HEK293 (cell line): ENCODE data around the gene SEMA4D.

Experiments used
- CTCF ChIA-PET: fragments of 350-600 bp; formaldehyde crosslinking; extraction: SDS; loops from one replicate; lab custom pipeline; 2021; ENCODE audit warnings: antibody characterized with exemption; lab: Yijun Ruan, JAX
- POLR2A ChIA-PET: fragments of 300-600 bp; formaldehyde crosslinking; extraction: SDS; loops from one replicate; lab custom pipeline; 2020; ENCODE audit warnings: antibody characterized with exemption, inconsistent platforms; lab: Yijun Ruan, JAX
- H3K27ac ChIP-seq: fragments of 200-500 bp; sonication (Bioruptor generic); 2 replicates; pipeline ENCODE4 v1.5.1; 2014; ENCODE audit warnings: low read depth, low read length, control low read depth, inconsistent platforms; ENCODE audit errors: extremely low read depth
- H3K36me3 ChIP-seq, 2 experiments: fragments of 200-500 bp in 1 of 2; sonication (Bioruptor generic) in 1 of 2; 1 replicate in 1 of 2; 2 replicates in 1 of 2; pipeline ENCODE4 v1.5.1; 2014 to 2017; ENCODE audit warnings: inconsistent platforms in 2 of 2, low read length in 2 of 2; ENCODE audit not compliant: control insufficient read depth in 2 of 2, insufficient read depth in 1 of 2
- H3K4me1 ChIP-seq: fragments of 200-500 bp; sonication (Bioruptor generic); 2 replicates; pipeline ENCODE4 v1.5.1; 2014; ENCODE audit warnings: mild to moderate bottlenecking, low read length, inconsistent platforms; ENCODE audit not compliant: control insufficient read depth, insufficient read depth
- H3K4me3 ChIP-seq: 2 replicates; pipeline ENCODE4 v1.5.1; 2011; ENCODE audit warnings: low read depth, mild to moderate bottlenecking, control low read depth, low read length, moderate library complexity
- H3K9me3 ChIP-seq: fragments of 200-500 bp; sonication (Bioruptor generic); 2 replicates; pipeline ENCODE4 v1.5.1; 2014; ENCODE audit warnings: low read depth, low read length, inconsistent platforms; ENCODE audit not compliant: control insufficient read depth, insufficient read depth
- FEZF1 ChIP-seq: fragments of 450-650 bp; formaldehyde crosslinking; IDR thresholded peaks from 2 replicates; pipeline ENCODE4 v1.5.1; 2016; ENCODE audit warnings: missing biosample characterization, missing genetic modification characterization
- GLIS1 ChIP-seq: fragments of 450-650 bp; formaldehyde crosslinking; IDR thresholded peaks from 2 replicates; pipeline ENCODE4 v1.5.1; 2016; ENCODE audit warnings: missing biosample characterization, missing genetic modification characterization
- GLIS2 ChIP-seq: fragments of 450-650 bp; formaldehyde crosslinking; IDR thresholded peaks from 2 replicates; pipeline ENCODE4 v1.5.1; 2016; ENCODE audit warnings: missing biosample characterization, missing genetic modification characterization
- HOXA7 ChIP-seq: sonication (generic); formaldehyde crosslinking; IDR thresholded peaks from 2 replicates; pipeline ENCODE4 v1.8.1; 2022; ENCODE audit warnings: missing genetic modification reagents, borderline replicate concordance
- MEIS1 ChIP-seq: sonication (generic); formaldehyde crosslinking; IDR thresholded peaks from 2 replicates; pipeline ENCODE4 v1.8.1; 2022; ENCODE audit warnings: missing genetic modification reagents, mild to moderate bottlenecking, borderline replicate concordance
- OSR2 ChIP-seq: fragments of 450-650 bp; formaldehyde crosslinking; IDR thresholded peaks from 2 replicates; pipeline ENCODE4 v1.5.1; 2016; ENCODE audit warnings: missing biosample characterization, missing genetic modification characterization
- SCRT1 ChIP-seq: fragments of 450-650 bp; formaldehyde crosslinking; IDR thresholded peaks from 2 replicates; pipeline ENCODE4 v1.5.1; 2016; ENCODE audit warnings: missing biosample characterization, missing genetic modification characterization, borderline replicate concordance
- SCRT2 ChIP-seq: fragments of 450-650 bp; formaldehyde crosslinking; IDR thresholded peaks from 2 replicates; pipeline ENCODE4 v1.5.1; 2016; ENCODE audit warnings: missing biosample characterization, missing genetic modification characterization
- ZBTB26 ChIP-seq: fragments of 450-650 bp; formaldehyde crosslinking; optimal IDR thresholded peaks from 2 replicates; pipeline ENCODE3; 2016; ENCODE audit warnings: missing biosample characterization, mild to moderate bottlenecking, missing genetic modification characterization
- ZFHX2 ChIP-seq: fragments of 450-650 bp; formaldehyde crosslinking; conservative IDR thresholded peaks from 2 replicates; pipeline ENCODE4 v1.5.1; 2016; ENCODE audit warnings: missing biosample characterization, missing genetic modification characterization
- ZIC2 ChIP-seq: fragments of 450-650 bp; formaldehyde crosslinking; IDR thresholded peaks from 2 replicates; pipeline ENCODE4 v1.5.1; 2016; ENCODE audit warnings: missing biosample characterization, missing genetic modification characterization
- ZNF19 ChIP-seq: fragments of 450-650 bp; formaldehyde crosslinking; IDR thresholded peaks from 2 replicates; pipeline ENCODE4; 2016; ENCODE audit warnings: missing biosample characterization, missing genetic modification characterization, low read depth
- ZNF280D ChIP-seq: fragments of 450-650 bp; formaldehyde crosslinking; IDR thresholded peaks from 2 replicates; pipeline ENCODE4 v1.5.1; 2016; ENCODE audit warnings: missing biosample characterization, missing genetic modification characterization
- ZNF335 ChIP-seq: fragments of 450-650 bp; formaldehyde crosslinking; conservative IDR thresholded peaks from 2 replicates; pipeline ENCODE4 v1.5.1; 2016; ENCODE audit warnings: missing biosample characterization, missing genetic modification characterization
- ZNF341 ChIP-seq: fragments of 450-650 bp; formaldehyde crosslinking; IDR thresholded peaks from 2 replicates; pipeline ENCODE4; 2016; ENCODE audit warnings: low read depth, missing biosample characterization, missing genetic modification characterization
- ZNF423 ChIP-seq: fragments of 450-650 bp; formaldehyde crosslinking; IDR thresholded peaks from 2 replicates; pipeline ENCODE4 v1.5.1; 2016; ENCODE audit warnings: missing biosample characterization, missing genetic modification characterization
- ZNF596 ChIP-seq: fragments of 450-650 bp; IDR thresholded peaks from 2 replicates; pipeline ENCODE4 v1.5.0; 2018; ENCODE audit warnings: missing biosample characterization, mild to moderate bottlenecking, missing genetic modification characterization, moderate library complexity
- ZNF654 ChIP-seq: fragments of 450-650 bp; formaldehyde crosslinking; IDR thresholded peaks from 2 replicates; pipeline ENCODE4 v1.5.1; 2016; ENCODE audit warnings: low read depth, missing biosample characterization, missing genetic modification characterization
- ZNF692 ChIP-seq: fragments of 450-650 bp; formaldehyde crosslinking; IDR thresholded peaks from 2 replicates; pipeline ENCODE4 v1.5.1; 2016; ENCODE audit warnings: missing biosample characterization, missing genetic modification characterization
- ZNF747 ChIP-seq: fragments of 450-650 bp; formaldehyde crosslinking; IDR thresholded peaks from 2 replicates; pipeline ENCODE4 v1.5.1; 2016; ENCODE audit warnings: missing biosample characterization, missing genetic modification characterization
- TF ChIP-seq, protein P1 (sequence below): fragments of 450-650 bp; formaldehyde crosslinking; IDR thresholded peaks from 2 replicates; pipeline ENCODE4 v1.5.1; 2016; ENCODE audit warnings: missing biosample characterization, missing genetic modification characterization

SEMA4D gene

GRCh38 chr9:89497257-89497963 is 503 bp downstream of the SEMA4D start (continued):
- TF ChIP-seq ZNF280D (no peak), ZNF654 (tag by site-specific recombination) (no peak), HOXA7 (no peak), ZNF19 (no peak), OSR2 (no peak), ZBTB26 (tag by site-specific recombination) (peak; percentile 53)

GRCh38 chr9:89496645-89497256 is 1.2 kb downstream of the SEMA4D start:
- POLR2A ChIA-PET = no interaction called here
- TF ChIP-seq SCRT2 (tag by site-specific recombination) = peak; percentile 92
- TF ChIP-seq SCRT1 (tag by site-specific recombination) = peak; percentile 72
- peak; percentile 24; the same call in 1 of the 2 replicates for TF ChIP-seq GLIS1 (tag by site-specific recombination)
- TF ChIP-seq ZNF747 (tag by site-specific recombination) = no peak
- 0 out of 2 replicates have a peak, but pooled peaks have one; percentile 27 for TF ChIP-seq ZNF335 (tag by site-specific recombination)
- no peak for TF ChIP-seq MEIS1 (CRISPR knock-in tag)
- 0 out of 2 replicates have a peak, but pooled peaks have one; percentile 28 for TF ChIP-seq ZFHX2 (tag by site-specific recombination)
- no peaks in the 10 kb centered on the region for H3K9me3 ChIP-seq
- CTCF ChIA-PET = interaction anchor here (0.6 to 1.0 kb wide), 2 partner anchors 33 to 68 kb away, joined by 3 read pairs; no protein-coding TSS in a partner anchor
- peak overlapping the region; percentile 53; the same call in 1 of the 2 replicates for H3K27ac ChIP-seq
- H3K36me3 ChIP-seq = no peaks in the 10 kb centered on the region
- H3K4me1 ChIP-seq = peaks cover 2% of the 10 kb centered on the region; the same call in 1 of the 2 replicates
- H3K4me3 ChIP-seq = peak overlapping the region; percentile 68

DNA sequence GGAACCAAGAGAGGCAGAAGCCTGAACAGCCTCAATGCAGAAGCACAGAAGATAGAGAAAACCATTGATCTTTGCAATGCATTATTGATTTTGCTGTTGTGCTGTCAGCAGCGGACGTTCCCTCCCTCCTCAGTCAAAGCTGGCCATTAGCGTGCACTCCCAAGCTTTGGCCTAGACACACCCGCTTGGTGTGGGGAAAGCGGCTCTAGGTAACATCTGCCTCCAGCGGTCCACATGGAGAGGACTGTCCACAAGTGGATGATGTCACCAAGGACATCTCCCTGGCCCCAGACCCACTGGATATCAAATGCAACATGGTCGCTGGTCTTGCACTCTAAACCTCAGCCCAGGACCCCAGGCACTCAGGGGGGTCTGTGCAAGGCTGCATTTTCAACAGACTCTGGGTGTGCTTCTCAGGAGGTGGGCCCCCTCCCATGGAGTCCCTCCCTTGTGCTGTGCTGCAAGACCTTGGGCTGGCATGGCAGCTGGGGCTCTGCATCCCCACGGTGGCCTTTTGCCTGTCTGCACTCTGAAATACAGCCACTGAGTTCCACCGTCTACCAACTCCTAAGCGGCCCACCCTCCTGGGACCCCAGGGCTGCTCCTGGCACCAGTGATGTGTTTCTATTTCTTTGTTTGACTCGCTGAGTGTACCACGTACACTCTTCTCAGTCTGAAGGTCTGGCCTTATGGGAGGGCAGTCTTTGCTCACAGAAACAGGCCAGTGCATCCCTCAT is 1.9 kb downstream of the SEMA4D start:
- TF ChIP-seq ZNF423 = no peak
- 0 out of 2 replicates have a peak, but pooled peaks have one; percentile 8 for TF ChIP-seq ZNF341 (tag by site-specific recombination)
- TF ChIP-seq SCRT2 (tag by site-specific recombination) = 0 out of 2 replicates have a peak, but pooled peaks have one; percentile 25
- peak; percentile 29; the same call in 1 of the 2 replicates for TF ChIP-seq GLIS2
- TF ChIP-seq ZNF596 (tag by site-specific recombination) = no peak
- TF ChIP-seq GLIS1 (tag by site-specific recombination) = peak; percentile 69
- TF ChIP-seq FEZF1 (tag by site-specific recombination) = no peak
- TF ChIP-seq, protein P1, sequence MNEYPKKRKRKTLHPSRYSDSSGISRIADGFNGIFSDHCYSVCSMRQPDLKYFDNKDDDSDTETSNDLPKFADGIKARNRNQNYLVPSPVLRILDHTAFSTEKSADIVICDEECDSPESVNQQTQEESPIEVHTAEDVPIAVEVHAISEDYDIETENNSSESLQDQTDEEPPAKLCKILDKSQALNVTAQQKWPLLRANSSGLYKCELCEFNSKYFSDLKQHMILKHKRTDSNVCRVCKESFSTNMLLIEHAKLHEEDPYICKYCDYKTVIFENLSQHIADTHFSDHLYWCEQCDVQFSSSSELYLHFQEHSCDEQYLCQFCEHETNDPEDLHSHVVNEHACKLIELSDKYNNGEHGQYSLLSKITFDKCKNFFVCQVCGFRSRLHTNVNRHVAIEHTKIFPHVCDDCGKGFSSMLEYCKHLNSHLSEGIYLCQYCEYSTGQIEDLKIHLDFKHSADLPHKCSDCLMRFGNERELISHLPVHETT (tag by site-specific recombination) = no peak
- TF ChIP-seq ZIC2 (tag by site-specific recombination) = peak; percentile 69
- TF ChIP-seq ZNF692 = 0 out of 2 replicates have a peak, but pooled peaks have one; percentile 39
- TF ChIP-seq, all 188 proteins: peak for 6

More for the DNA sequence above, 1.9 kb downstream of the SEMA4D start:
- Histone ChIP-seq H3K27ac (no peak overlapping the region), H3K4me1 (peaks cover 2% of the 10 kb centered on the region; the same call in 1 of the 2 replicates), H3K4me3 (no peak overlapping the region), H3K9me3 (no peaks in the 10 kb centered on the region), H3K36me3 (no peaks in the 10 kb centered on the region)
- POLR2A ChIA-PET = no interaction called here
- CTCF ChIA-PET = interaction anchor here (1.0 kb wide), 1 partner anchor 69 kb away, joined by 3 read pairs; no protein-coding TSS in a partner anchor
